ENCODE results near the gene EPHA6. TPM values are rescaled to one million over a fixed set of nuclear protein-coding genes. Genes with fewer than 3 reads are reported as not detected.

The EPHA6 gene
- total RNA-seq, 1 donor from 2014 or later, result 16.5 TPM

- Mint-ChIP-seq H3K27ac (no peak overlapping the region), H3K9me3 (ENCODE audit: low read depth) (peaks cover 10% of the 10 kb centered on the region), H3K4me1 (ENCODE audit: low read depth) (no peaks in the 10 kb centered on the region), H3K27me3 (no peaks in the 10 kb centered on the region), H3K4me3 (ENCODE audit: low read depth) (no peak overlapping the region), H3K36me3 (ENCODE audit: insufficient read depth) (no peaks in the 10 kb centered on the region)
- DNase-seq (ENCODE audit: low spot score, unreplicated experiment), result no peak
- TF ChIP-seq CTCF (IDR thresholded peaks at IDR 0.05; ENCODE audit: unreplicated experiment), result no peak
These were observed 252.1 kb downstream of the EPHA6 start for GRCh38 chr3:97066531-97066930.

- H3K4me3 Mint-ChIP-seq (ENCODE audit: low read depth), result no peak overlapping the region
- no peaks in the 10 kb centered on the region for H3K4me1 Mint-ChIP-seq (ENCODE audit: low read depth)
- peaks cover 6% of the 10 kb centered on the region for H3K9me3 Mint-ChIP-seq (ENCODE audit: low read depth)
- no peak for DNase-seq (ENCODE audit: low spot score, unreplicated experiment)
- no peak for TF ChIP-seq CTCF (IDR thresholded peaks at IDR 0.05; ENCODE audit: unreplicated experiment)
- H3K27me3 Mint-ChIP-seq, result no peaks in the 10 kb centered on the region
- H3K27ac Mint-ChIP-seq, result no peak overlapping the region
- H3K36me3 Mint-ChIP-seq (ENCODE audit: insufficient read depth), result peaks cover 3% of the 10 kb centered on the region
These were observed 255.9 kb downstream of the EPHA6 start for GRCh38 chr3:97070302-97070701.

GRCh38 chr3:97074546-97074945, 260.2 kb downstream of the EPHA6 start:
- Mint-ChIP-seq H3K36me3 (ENCODE audit: insufficient read depth) (peaks cover 5% of the 10 kb centered on the region), H3K9me3 (ENCODE audit: low read depth) (peaks cover 9% of the 10 kb centered on the region), H3K4me3 (ENCODE audit: low read depth) (no peak overlapping the region), H3K27me3 (no peaks in the 10 kb centered on the region), H3K27ac (no peak overlapping the region), H3K4me1 (ENCODE audit: low read depth) (no peaks in the 10 kb centered on the region)
- TF ChIP-seq CTCF (IDR thresholded peaks at IDR 0.05; ENCODE audit: unreplicated experiment), result no peak
- DNase-seq (ENCODE audit: low spot score, unreplicated experiment), result no peak

GRCh38 chr3:97076673-97077072, 262.3 kb downstream of the EPHA6 start:
- H3K4me3 Mint-ChIP-seq (ENCODE audit: low read depth), result no peak overlapping the region
- H3K9me3 Mint-ChIP-seq (ENCODE audit: low read depth), result peaks cover 6% of the 10 kb centered on the region
- no peaks in the 10 kb centered on the region for H3K4me1 Mint-ChIP-seq (ENCODE audit: low read depth)
- no peaks in the 10 kb centered on the region for H3K27me3 Mint-ChIP-seq
- no peak for TF ChIP-seq CTCF (IDR thresholded peaks at IDR 0.05; ENCODE audit: unreplicated experiment)
- DNase-seq (ENCODE audit: low spot score, unreplicated experiment), result no peak
- no peak overlapping the region for H3K27ac Mint-ChIP-seq
- peaks cover 4% of the 10 kb centered on the region for H3K36me3 Mint-ChIP-seq (ENCODE audit: insufficient read depth)

GRCh38 chr3:97089621-97090020, 275.2 kb downstream of the EPHA6 start:
- no peak for DNase-seq (ENCODE audit: low spot score, unreplicated experiment)
- no peak overlapping the region for H3K27ac Mint-ChIP-seq
- no peaks in the 10 kb centered on the region for H3K9me3 Mint-ChIP-seq (ENCODE audit: low read depth)
- no peak for TF ChIP-seq CTCF (IDR thresholded peaks at IDR 0.05; ENCODE audit: unreplicated experiment)
- no peaks in the 10 kb centered on the region for H3K4me1 Mint-ChIP-seq (ENCODE audit: low read depth)
- H3K4me3 Mint-ChIP-seq (ENCODE audit: low read depth), result no peak overlapping the region
- no peaks in the 10 kb centered on the region for H3K36me3 Mint-ChIP-seq (ENCODE audit: insufficient read depth)
- no peaks in the 10 kb centered on the region for H3K27me3 Mint-ChIP-seq

Data from progenitor cell of endocrine pancreas (in vitro differentiated cells).